ENCODE measurements around the gene IRF8.

GRCh38 chr16:85854935-85855334, 44.0 kb upstream of the IRF8 start:
- no peak for TF ChIP-seq REST (IDR thresholded peaks at IDR 0.05; ENCODE audit: insufficient read depth in 1 of 2, low read depth in 2 of 2, low read length in 2 of 2)
- TF ChIP-seq TAF1 (IDR thresholded peaks at IDR 0.05; ENCODE audit: borderline replicate concordance, insufficient read depth, low read length): no peak
- TF ChIP-seq FOXP2 (optimal IDR thresholded peaks at IDR 0.05; ENCODE audit: borderline replicate concordance, extremely low read depth, extremely low read length, insufficient read depth): no peak
- no peak for TF ChIP-seq POLR2AphosphoS5 (IDR thresholded peaks at IDR 0.05; ENCODE audit: low read depth, low read length)
